ENCODE measurements around the gene PTBP2.

PTBP2 gene

GRCh38 chr1:96825231-96825630, 103.6 kb downstream of the PTBP2 start:
- no peak for DNase-seq (ENCODE audit: low spot score)
- no peak overlapping the region for H3K27ac ChIP-seq
- POLR2A ChIA-PET (ENCODE audit: low non-redundant PET), result no interaction called here
- CTCF ChIA-PET, result no interaction called here
- TF ChIP-seq CTCF (conservative IDR thresholded peaks at IDR 0.05; ENCODE audit: low read depth), result no peak

GRCh38 chr1:96825950-96826576, 104.5 kb downstream of the PTBP2 start:
- no peak for TF ChIP-seq CTCF (conservative IDR thresholded peaks at IDR 0.05; ENCODE audit: low read depth)
- no peak for DNase-seq (ENCODE audit: low spot score)
- no peak overlapping the region for H3K27ac ChIP-seq
- ChIA-PET CTCF (no interaction called here), POLR2A (ENCODE audit: low non-redundant PET) (no interaction called here)

- ChIA-PET CTCF (no interaction called here), POLR2A (ENCODE audit: low non-redundant PET) (no interaction called here)
- DNase-seq (ENCODE audit: low spot score), result no peak
- H3K27ac ChIP-seq, result no peak overlapping the region
- no peak for TF ChIP-seq CTCF (conservative IDR thresholded peaks at IDR 0.05; ENCODE audit: low read depth)
Measured at GRCh38 chr1:96833376-96833775, 111.8 kb downstream of the PTBP2 start.

GRCh38 chr1:96834986-96835385, 113.4 kb downstream of the PTBP2 start:
- TF ChIP-seq CTCF (conservative IDR thresholded peaks at IDR 0.05; ENCODE audit: low read depth), result no peak
- no peak for DNase-seq (ENCODE audit: low spot score)
- H3K27ac ChIP-seq, result no peak overlapping the region
- ChIA-PET CTCF (no interaction called here), POLR2A (ENCODE audit: low non-redundant PET) (no interaction called here)

GRCh38 chr1:96837057-96837780, 115.6 kb downstream of the PTBP2 start:
- POLR2A ChIA-PET (ENCODE audit: low non-redundant PET), result no interaction called here
- CTCF ChIA-PET, result no interaction called here
- no peak for DNase-seq (ENCODE audit: low spot score)
- TF ChIP-seq CTCF (conservative IDR thresholded peaks at IDR 0.05; ENCODE audit: low read depth), result no peak
- no peak overlapping the region for H3K27ac ChIP-seq

- ChIA-PET POLR2A (ENCODE audit: low non-redundant PET) (no interaction called here), CTCF (no interaction called here)
- no peak for TF ChIP-seq CTCF (conservative IDR thresholded peaks at IDR 0.05; ENCODE audit: low read depth)
- DNase-seq (ENCODE audit: low spot score), result no peak
- no peak overlapping the region for H3K27ac ChIP-seq
Measured at GRCh38 chr1:96837781-96838216, 116.2 kb downstream of the PTBP2 start.

Measured in RWPE1 (cell line).